Measurements from ENCODE around the gene RALY. TPM values are rescaled to one million over a fixed set of nuclear protein-coding genes. Genes with fewer than 3 reads are reported as not detected.

RALY gene
- polyA plus RNA-seq, 2 of the 4 experiments (the other 2 are of a cell fraction) = 63.4 to 102 TPM

DNA sequence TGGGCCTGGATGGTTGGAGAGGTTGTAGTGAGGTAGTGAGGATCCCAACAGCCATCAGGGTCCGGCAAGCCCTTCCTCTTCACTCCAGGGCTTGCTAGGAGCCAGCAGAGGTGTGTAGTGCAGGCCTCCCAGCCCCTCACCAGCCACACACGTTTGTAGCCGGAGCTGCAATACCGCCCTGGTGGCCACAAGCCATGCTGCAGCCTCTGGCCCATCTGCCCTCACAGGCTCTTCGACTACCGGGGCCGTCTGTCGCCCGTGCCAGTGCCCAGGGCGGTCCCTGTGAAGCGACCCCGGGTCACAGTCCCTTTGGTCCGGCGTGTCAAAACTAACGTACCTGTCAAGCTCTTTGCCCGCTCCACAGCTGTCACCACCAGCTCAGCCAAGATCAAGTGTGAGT, 81.9 kb downstream of the RALY start (continued):
- TF ChIP-seq, protein P1, sequence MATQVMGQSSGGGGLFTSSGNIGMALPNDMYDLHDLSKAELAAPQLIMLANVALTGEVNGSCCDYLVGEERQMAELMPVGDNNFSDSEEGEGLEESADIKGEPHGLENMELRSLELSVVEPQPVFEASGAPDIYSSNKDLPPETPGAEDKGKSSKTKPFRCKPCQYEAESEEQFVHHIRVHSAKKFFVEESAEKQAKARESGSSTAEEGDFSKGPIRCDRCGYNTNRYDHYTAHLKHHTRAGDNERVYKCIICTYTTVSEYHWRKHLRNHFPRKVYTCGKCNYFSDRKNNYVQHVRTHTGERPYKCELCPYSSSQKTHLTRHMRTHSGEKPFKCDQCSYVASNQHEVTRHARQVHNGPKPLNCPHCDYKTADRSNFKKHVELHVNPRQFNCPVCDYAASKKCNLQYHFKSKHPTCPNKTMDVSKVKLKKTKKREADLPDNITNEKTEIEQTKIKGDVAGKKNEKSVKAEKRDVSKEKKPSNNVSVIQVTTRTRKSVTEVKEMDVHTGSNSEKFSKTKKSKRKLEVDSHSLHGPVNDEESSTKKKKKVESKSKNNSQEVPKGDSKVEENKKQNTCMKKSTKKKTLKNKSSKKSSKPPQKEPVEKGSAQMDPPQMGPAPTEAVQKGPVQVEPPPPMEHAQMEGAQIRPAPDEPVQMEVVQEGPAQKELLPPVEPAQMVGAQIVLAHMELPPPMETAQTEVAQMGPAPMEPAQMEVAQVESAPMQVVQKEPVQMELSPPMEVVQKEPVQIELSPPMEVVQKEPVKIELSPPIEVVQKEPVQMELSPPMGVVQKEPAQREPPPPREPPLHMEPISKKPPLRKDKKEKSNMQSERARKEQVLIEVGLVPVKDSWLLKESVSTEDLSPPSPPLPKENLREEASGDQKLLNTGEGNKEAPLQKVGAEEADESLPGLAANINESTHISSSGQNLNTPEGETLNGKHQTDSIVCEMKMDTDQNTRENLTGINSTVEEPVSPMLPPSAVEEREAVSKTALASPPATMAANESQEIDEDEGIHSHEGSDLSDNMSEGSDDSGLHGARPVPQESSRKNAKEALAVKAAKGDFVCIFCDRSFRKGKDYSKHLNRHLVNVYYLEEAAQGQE (IDR thresholded peaks at IDR 0.05) = no peak
- no peak for TF ChIP-seq CBX8 (IDR thresholded peaks at IDR 0.05)
- TF ChIP-seq, protein P2, sequence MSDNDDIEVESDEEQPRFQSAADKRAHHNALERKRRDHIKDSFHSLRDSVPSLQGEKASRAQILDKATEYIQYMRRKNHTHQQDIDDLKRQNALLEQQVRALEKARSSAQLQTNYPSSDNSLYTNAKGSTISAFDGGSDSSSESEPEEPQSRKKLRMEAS (IDR thresholded peaks at IDR 0.05) = no peak

DNA sequence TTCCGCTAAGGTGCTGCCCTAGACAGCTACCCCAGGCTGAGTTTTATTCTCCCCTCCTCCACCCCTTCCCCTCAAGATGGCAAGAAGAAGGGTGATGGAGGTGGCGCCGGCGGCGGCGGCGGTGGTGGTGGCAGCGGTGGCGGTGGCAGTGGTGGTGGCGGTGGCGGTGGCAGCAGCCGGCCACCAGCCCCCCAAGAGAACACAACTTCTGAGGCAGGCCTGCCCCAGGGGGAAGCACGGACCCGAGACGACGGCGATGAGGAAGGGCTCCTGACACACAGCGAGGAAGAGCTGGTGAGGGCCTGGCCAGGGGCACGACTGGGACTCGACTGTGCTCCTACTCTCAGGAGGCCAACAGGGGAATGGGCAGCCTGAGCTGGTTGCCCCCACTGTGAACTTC, 83.2 kb downstream of the RALY start:
- ChIA-PET POLR2A (no interaction called here), CTCF (interaction anchor here (0.6 to 3.6 kb wide), 8 partner anchors 8 to 424 kb away, joined by 3 to 26 read pairs (median 3); no protein-coding TSS in a partner anchor)
- no peak for ATAC-seq
- H3K27ac ChIP-seq = no peak overlapping the region
- no peak for DNase-seq (ENCODE audit: low read depth in 1 of 2, low spot score in 1 of 2)
- FAIRE-seq = no peak
- no peaks in the 10 kb centered on the region for H3K9me3 ChIP-seq
- no peak overlapping the region for H3K4me3 ChIP-seq
- TF ChIP-seq BHLHE40 (IDR thresholded peaks at IDR 0.05; ENCODE audit: low read depth, low read length) (no peak), HOXB5 (CRISPR knock-in tag; IDR thresholded peaks at IDR 0.05) (no peak), HDAC2 (IDR thresholded peaks at IDR 0.05) (no peak), FOSB (CRISPR knock-in tag; IDR thresholded peaks at IDR 0.05) (no peak), TP53 (CRISPR knock-in tag; IDR thresholded peaks at IDR 0.05) (no peak), RCOR1 (IDR thresholded peaks at IDR 0.05; ENCODE audit: low read depth, low read length) (no peak), SMC3 (IDR thresholded peaks at IDR 0.05) (no peak), FOSL2 (IDR thresholded peaks at IDR 0.05) (no peak), FOSL2 (CRISPR knock-in tag; IDR thresholded peaks at IDR 0.05) (no peak), CBX8 (IDR thresholded peaks at IDR 0.05) (no peak), SREBF2 (IDR thresholded peaks at IDR 0.05) (no peak), CTCF (IDR thresholded peaks at IDR 0.05) (no peak), ZFP36 (IDR thresholded peaks at IDR 0.05; ENCODE audit: borderline replicate concordance, partially characterized antibody) (no peak), POLR2A (IDR thresholded peaks at IDR 0.05; ENCODE audit: low read length) (no peak)
- TF ChIP-seq, protein P3, sequence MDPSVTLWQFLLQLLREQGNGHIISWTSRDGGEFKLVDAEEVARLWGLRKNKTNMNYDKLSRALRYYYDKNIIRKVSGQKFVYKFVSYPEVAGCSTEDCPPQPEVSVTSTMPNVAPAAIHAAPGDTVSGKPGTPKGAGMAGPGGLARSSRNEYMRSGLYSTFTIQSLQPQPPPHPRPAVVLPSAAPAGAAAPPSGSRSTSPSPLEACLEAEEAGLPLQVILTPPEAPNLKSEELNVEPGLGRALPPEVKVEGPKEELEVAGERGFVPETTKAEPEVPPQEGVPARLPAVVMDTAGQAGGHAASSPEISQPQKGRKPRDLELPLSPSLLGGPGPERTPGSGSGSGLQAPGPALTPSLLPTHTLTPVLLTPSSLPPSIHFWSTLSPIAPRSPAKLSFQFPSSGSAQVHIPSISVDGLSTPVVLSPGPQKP (IDR thresholded peaks at IDR 0.05; ENCODE audit: low read depth, low read length) = no peak
- 84% methylated on average over 20 of the region's 20 CpGs for WGBS (ENCODE audit: missing lambda C conversion rate)
- no peaks in the 10 kb centered on the region for H3K4me1 ChIP-seq
- no peak overlapping the region for H3K4me2 ChIP-seq

DNA sequence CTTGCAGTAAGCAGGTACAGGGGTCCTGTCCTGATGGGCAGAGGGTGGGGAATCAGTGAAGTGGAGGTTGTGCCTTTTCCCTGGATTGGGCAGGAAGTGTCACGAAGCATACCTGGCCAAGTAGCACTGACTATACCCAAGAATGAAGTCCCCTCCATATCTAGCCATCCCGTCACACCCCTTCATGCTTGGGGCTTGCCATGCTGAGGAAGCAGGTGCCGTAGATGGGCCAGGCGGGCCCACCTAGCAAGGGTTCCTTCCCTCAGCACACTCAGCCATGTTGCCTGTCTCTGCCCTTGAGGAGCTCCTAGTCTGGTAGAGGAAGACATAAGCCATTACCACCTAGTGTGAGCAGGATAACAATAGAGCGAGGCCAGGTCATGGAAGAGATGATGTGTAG, 84.8 kb downstream of the RALY start:
- ChIA-PET POLR2A (no interaction called here), CTCF (interaction anchor here (1.3 to 3.6 kb wide), 3 partner anchors 10 to 215 kb away, joined by 4 to 26 read pairs (median 7); no protein-coding TSS in a partner anchor)
- Histone ChIP-seq H3K9me3 (no peaks in the 10 kb centered on the region), H3K4me2 (no peak overlapping the region), H3K4me3 (no peak overlapping the region), H3K27ac (no peak overlapping the region), H3K4me1 (no peaks in the 10 kb centered on the region)
- DNase-seq (ENCODE audit: low read depth in 1 of 2, low spot score in 1 of 2) (no peak), ATAC-seq (no peak), FAIRE-seq (no peak)
- WGBS (ENCODE audit: missing lambda C conversion rate) = 91% methylated on average over 4 of the region's 5 CpGs
- TF ChIP-seq PBX3 (IDR thresholded peaks at IDR 0.05) (no peak), MYC (IDR thresholded peaks at IDR 0.05; ENCODE audit: borderline replicate concordance, low read length) (no peak), RAD21 (conservative IDR thresholded peaks at IDR 0.05 in 1 of 2, IDR thresholded peaks at IDR 0.05 in 1 of 2) (no peak), HOXA7 (CRISPR knock-in tag; IDR thresholded peaks at IDR 0.05) (no peak), CTCF (IDR thresholded peaks at IDR 0.05) (no peak), RARB (CRISPR knock-in tag; IDR thresholded peaks at IDR 0.05) (no peak), EP300 (IDR thresholded peaks at IDR 0.05) (no peak), MAFK (IDR thresholded peaks at IDR 0.05; ENCODE audit: partially characterized antibody) (no peak), CBX8 (IDR thresholded peaks at IDR 0.05) (no peak), TP53 (CRISPR knock-in tag; IDR thresholded peaks at IDR 0.05) (no peak)
- TF ChIP-seq, protein P2 (IDR thresholded peaks at IDR 0.05) = no peak
